HepG2 (cell line): ENCODE results near the gene MRPL14. TPM values are rescaled to one million over a fixed set of nuclear protein-coding genes. Genes with fewer than 3 reads are reported as not detected.

Experiments used
- HCFC1 ChIP-seq: fragments of 150-350 bp; IDR thresholded peaks from 2 replicates; pipeline ENCODE4 v1.6.1; 2014; ENCODE audit warnings: low read depth, low read length
- LCORL ChIP-seq, 2 experiments: fragments of 450-650 bp in 1 of 2; sonication (generic) in 1 of 2; formaldehyde crosslinking in 1 of 2; IDR thresholded peaks; 2 replicates each; pipeline versions ENCODE4 v1.5.0 to v1.6.1; 2017 to 2020; ENCODE audit warnings: antibody characterized with exemption in 1 of 2, missing genetic modification reagents in 1 of 2
- MZF1 ChIP-seq: sonication (generic); formaldehyde crosslinking; IDR thresholded peaks from 2 replicates; pipeline ENCODE4 v1.8.1; 2023; ENCODE audit warnings: mild to moderate bottlenecking, missing genetic modification reagents, borderline replicate concordance
- SP2 ChIP-seq: sonication (generic); formaldehyde crosslinking; IDR thresholded peaks from 2 replicates; pipeline ENCODE4 v1.5.1; 2020; ENCODE audit warnings: mild to moderate bottlenecking, missing genetic modification reagents
- U2AF1 ChIP-seq: fragments of 200-400 bp; formaldehyde crosslinking; optimal IDR thresholded peaks from 2 replicates; pipeline ENCODE3; 2017; ENCODE audit warnings: mild to moderate bottlenecking, low read depth, low read length
- ZFP90 ChIP-seq: sonication (generic); formaldehyde crosslinking; IDR thresholded peaks from 2 replicates; pipeline ENCODE4 v1.8.0; 2022; ENCODE audit warnings: missing genetic modification reagents, mild to moderate bottlenecking, inconsistent platforms, borderline replicate concordance
- ZNF326 ChIP-seq: sonication (generic); formaldehyde crosslinking; IDR thresholded peaks from 2 replicates; pipeline ENCODE4 v1.4.0; 2020; ENCODE audit warnings: missing genetic modification reagents, borderline replicate concordance
- polyA plus RNA-seq, 8 experiments: library from polyadenylated mRNA; depleted of rRNA in 3 of 8; stranded (reverse) in 7 of 8; unstranded in 1 of 8; fragments of >200 nt; fragmentation: Illumina TruSeq in 4 of 8; extraction: Trizol in 4 of 8; gene quantifications; 2 replicates each; pipeline versions ENCODE4 v1.2.1 to v1.2.3, GENCODE V29; 2011 to 2016; ENCODE audit warnings: low read depth in 4 of 8, missing spikeins in 1 of 8, mixed read lengths in 1 of 8; ENCODE audit not compliant: insufficient read depth in 1 of 8
- total RNA-seq, 5 experiments: library from RNA; depleted of rRNA; stranded (reverse); fragments of >200 nt; fragmentation: Illumina TruSeq; extraction: Trizol; gene quantifications; 2 replicates each; pipeline ENCODE4 v1.2.3, GENCODE V29; 2016; ENCODE audit warnings: low read depth in 1 of 5
- TF ChIP-seq, protein P1 (sequence below): IDR thresholded peaks from 2 replicates; pipeline ENCODE4 v1.6.1; 2016; ENCODE audit warnings: missing compliant biosample characterization, missing genetic modification reagents, borderline replicate concordance
- TF ChIP-seq, protein P2 (sequence below): sonication (generic); formaldehyde crosslinking; IDR thresholded peaks from 2 replicates; pipeline ENCODE4 v1.4.0; 2020; ENCODE audit warnings: missing genetic modification reagents
- TF ChIP-seq, protein P3 (sequence below): sonication (generic); formaldehyde crosslinking; IDR thresholded peaks from 2 replicates; pipeline ENCODE4 v1.5.0; 2020; ENCODE audit warnings: missing genetic modification reagents, mild to moderate bottlenecking, borderline replicate concordance
- TF ChIP-seq, protein P4 (sequence below): sonication (generic); formaldehyde crosslinking; IDR thresholded peaks from 2 replicates; pipeline ENCODE4 v1.5.0; 2020; ENCODE audit warnings: mild to moderate bottlenecking, missing genetic modification reagents
- TF ChIP-seq, protein P5 (sequence below): sonication (generic); formaldehyde crosslinking; IDR thresholded peaks from 2 replicates; pipeline ENCODE4 v1.5.1; 2020; ENCODE audit warnings: mild to moderate bottlenecking, missing genetic modification reagents, moderate library complexity
- TF ChIP-seq, protein P6 (sequence below): sonication (generic); formaldehyde crosslinking; IDR thresholded peaks from 2 replicates; pipeline ENCODE4 v1.5.0; 2020; ENCODE audit warnings: mild to moderate bottlenecking, low read depth, missing genetic modification reagents, borderline replicate concordance

Gene MRPL14
- total and polyA plus RNA-seq, 2 of the 13 experiments (the other 11 are each of a cell fraction or from before 2014, with no cell fraction given): 157 to 178 TPM

DNA sequence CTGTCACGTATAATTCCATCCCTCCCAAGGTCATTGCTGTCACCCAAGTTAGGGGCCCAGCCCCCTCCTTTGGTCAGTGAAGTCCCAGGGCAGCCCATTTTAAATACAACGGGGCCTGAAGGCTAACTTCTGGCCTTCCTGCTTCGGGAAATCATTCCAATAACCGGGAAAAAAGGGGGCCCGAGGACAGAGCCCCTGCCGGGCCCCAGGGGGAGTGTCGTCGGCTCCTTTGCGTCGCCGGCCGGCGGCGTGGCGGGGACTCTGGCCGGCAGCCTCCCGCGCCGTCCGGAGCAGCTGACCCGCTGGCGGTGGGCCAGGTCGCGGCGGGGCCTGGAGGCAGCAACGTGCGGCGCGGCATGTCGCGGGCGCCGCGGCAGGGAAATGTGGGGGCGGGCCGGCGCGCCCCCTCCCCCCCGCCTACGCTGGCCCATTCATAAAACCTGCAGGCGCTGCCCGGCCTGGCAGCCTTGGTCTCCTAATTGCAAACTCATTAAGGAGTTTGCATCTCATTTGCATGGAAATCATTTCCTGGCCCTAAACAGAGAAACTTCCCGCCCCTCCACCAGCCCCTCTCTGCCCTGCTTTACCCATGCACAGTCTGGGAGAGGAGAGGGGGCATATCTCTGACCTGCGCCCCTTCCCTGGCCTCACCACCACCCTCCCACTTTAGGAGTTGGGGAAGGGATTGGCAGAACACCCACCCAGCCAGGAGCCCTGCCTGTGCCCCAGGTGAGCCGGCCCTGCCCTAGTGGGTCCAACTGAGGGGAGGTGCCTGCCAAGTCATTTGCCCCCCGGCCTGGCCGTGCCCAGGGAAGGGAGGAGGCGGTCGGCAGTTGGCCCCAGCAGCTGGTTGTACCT lies 50.7 kb downstream of the MRPL14 start (continued):
- TF ChIP-seq, protein P1, sequence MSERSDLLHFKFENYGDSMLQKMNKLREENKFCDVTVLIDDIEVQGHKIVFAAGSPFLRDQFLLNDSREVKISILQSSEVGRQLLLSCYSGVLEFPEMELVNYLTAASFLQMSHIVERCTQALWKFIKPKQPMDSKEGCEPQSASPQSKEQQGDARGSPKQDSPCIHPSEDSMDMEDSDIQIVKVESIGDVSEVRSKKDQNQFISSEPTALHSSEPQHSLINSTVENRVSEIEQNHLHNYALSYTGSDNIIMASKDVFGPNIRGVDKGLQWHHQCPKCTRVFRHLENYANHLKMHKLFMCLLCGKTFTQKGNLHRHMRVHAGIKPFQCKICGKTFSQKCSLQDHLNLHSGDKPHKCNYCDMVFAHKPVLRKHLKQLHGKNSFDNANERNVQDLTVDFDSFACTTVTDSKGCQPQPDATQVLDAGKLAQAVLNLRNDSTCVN (CRISPR knock-in tag): peak; percentile 21; the same call in 1 of the 2 replicates
- TF ChIP-seq, protein P2, sequence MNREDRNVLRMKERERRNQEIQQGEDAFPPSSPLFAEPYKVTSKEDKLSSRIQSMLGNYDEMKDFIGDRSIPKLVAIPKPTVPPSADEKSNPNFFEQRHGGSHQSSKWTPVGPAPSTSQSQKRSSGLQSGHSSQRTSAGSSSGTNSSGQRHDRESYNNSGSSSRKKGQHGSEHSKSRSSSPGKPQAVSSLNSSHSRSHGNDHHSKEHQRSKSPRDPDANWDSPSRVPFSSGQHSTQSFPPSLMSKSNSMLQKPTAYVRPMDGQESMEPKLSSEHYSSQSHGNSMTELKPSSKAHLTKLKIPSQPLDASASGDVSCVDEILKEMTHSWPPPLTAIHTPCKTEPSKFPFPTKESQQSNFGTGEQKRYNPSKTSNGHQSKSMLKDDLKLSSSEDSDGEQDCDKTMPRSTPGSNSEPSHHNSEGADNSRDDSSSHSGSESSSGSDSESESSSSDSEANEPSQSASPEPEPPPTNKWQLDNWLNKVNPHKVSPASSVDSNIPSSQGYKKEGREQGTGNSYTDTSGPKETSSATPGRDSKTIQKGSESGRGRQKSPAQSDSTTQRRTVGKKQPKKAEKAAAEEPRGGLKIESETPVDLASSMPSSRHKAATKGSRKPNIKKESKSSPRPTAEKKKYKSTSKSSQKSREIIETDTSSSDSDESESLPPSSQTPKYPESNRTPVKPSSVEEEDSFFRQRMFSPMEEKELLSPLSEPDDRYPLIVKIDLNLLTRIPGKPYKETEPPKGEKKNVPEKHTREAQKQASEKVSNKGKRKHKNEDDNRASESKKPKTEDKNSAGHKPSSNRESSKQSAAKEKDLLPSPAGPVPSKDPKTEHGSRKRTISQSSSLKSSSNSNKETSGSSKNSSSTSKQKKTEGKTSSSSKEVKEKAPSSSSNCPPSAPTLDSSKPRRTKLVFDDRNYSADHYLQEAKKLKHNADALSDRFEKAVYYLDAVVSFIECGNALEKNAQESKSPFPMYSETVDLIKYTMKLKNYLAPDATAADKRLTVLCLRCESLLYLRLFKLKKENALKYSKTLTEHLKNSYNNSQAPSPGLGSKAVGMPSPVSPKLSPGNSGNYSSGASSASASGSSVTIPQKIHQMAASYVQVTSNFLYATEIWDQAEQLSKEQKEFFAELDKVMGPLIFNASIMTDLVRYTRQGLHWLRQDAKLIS (CRISPR knock-in tag): no peak
- TF ChIP-seq MZF1 (CRISPR knock-in tag) (no peak), LCORL (IDR thresholded peaks at IDR 0.05) (no peak), LCORL (CRISPR knock-in tag; IDR thresholded peaks at IDR 0.05) (peak; percentile 32; the same call in 1 of the 2 replicates), ZFP90 (CRISPR knock-in tag) (0 out of 2 replicates have a peak, but pooled peaks have one; percentile 36), SP2 (CRISPR knock-in tag) (no peak), U2AF1 (no peak), ZNF326 (CRISPR knock-in tag) (no peak), HCFC1 (no peak)
- TF ChIP-seq, protein P3, sequence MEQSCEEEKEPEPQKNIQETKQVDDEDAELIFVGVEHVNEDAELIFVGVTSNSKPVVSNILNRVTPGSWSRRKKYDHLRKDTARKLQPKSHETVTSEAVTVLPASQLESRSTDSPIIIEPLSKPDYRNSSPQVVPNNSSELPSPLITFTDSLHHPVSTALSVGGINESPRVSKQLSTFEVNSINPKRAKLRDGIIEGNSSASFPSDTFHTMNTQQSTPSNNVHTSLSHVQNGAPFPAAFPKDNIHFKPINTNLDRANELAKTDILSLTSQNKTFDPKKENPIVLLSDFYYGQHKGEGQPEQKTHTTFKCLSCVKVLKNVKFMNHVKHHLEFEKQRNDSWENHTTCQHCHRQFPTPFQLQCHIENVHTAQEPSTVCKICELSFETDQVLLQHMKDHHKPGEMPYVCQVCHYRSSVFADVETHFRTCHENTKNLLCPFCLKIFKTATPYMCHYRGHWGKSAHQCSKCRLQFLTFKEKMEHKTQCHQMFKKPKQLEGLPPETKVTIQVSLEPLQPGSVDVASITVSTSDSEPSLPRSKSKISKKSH (CRISPR knock-in tag): no peak
- TF ChIP-seq, protein P4, sequence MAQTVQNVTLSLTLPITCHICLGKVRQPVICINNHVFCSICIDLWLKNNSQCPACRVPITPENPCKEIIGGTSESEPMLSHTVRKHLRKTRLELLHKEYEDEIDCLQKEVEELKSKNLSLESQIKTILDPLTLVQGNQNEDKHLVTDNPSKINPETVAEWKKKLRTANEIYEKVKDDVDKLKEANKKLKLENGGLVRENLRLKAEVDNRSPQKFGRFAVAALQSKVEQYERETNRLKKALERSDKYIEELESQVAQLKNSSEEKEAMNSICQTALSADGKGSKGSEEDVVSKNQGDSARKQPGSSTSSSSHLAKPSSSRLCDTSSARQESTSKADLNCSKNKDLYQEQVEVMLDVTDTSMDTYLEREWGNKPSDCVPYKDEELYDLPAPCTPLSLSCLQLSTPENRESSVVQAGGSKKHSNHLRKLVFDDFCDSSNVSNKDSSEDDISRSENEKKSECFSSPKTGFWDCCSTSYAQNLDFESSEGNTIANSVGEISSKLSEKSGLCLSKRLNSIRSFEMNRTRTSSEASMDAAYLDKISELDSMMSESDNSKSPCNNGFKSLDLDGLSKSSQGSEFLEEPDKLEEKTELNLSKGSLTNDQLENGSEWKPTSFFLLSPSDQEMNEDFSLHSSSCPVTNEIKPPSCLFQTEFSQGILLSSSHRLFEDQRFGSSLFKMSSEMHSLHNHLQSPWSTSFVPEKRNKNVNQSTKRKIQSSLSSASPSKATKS: no peak
- TF ChIP-seq, protein P5, sequence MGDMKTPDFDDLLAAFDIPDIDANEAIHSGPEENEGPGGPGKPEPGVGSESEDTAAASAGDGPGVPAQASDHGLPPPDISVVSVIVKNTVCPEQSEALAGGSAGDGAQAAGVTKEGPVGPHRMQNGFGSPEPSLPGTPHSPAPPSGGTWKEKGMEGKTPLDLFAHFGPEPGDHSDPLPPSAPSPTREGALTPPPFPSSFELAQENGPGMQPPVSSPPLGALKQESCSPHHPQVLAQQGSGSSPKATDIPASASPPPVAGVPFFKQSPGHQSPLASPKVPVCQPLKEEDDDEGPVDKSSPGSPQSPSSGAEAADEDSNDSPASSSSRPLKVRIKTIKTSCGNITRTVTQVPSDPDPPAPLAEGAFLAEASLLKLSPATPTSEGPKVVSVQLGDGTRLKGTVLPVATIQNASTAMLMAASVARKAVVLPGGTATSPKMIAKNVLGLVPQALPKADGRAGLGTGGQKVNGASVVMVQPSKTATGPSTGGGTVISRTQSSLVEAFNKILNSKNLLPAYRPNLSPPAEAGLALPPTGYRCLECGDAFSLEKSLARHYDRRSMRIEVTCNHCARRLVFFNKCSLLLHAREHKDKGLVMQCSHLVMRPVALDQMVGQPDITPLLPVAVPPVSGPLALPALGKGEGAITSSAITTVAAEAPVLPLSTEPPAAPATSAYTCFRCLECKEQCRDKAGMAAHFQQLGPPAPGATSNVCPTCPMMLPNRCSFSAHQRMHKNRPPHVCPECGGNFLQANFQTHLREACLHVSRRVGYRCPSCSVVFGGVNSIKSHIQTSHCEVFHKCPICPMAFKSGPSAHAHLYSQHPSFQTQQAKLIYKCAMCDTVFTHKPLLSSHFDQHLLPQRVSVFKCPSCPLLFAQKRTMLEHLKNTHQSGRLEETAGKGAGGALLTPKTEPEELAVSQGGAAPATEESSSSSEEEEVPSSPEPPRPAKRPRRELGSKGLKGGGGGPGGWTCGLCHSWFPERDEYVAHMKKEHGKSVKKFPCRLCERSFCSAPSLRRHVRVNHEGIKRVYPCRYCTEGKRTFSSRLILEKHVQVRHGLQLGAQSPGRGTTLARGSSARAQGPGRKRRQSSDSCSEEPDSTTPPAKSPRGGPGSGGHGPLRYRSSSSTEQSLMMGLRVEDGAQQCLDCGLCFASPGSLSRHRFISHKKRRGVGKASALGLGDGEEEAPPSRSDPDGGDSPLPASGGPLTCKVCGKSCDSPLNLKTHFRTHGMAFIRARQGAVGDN (CRISPR knock-in tag): peak; percentile 86
- TF ChIP-seq, protein P6, sequence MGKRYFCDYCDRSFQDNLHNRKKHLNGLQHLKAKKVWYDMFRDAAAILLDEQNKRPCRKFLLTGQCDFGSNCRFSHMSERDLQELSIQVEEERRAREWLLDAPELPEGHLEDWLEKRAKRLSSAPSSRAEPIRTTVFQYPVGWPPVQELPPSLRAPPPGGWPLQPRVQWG: no peak
